Measurements from ENCODE around the gene MRPL41.
"Not testable (repeated sequence)": the region's sequence is repeated elsewhere in the genome, so short reads cannot be mapped to it uniquely, and the experiment has no call there.

MRPL41 gene

DNA sequence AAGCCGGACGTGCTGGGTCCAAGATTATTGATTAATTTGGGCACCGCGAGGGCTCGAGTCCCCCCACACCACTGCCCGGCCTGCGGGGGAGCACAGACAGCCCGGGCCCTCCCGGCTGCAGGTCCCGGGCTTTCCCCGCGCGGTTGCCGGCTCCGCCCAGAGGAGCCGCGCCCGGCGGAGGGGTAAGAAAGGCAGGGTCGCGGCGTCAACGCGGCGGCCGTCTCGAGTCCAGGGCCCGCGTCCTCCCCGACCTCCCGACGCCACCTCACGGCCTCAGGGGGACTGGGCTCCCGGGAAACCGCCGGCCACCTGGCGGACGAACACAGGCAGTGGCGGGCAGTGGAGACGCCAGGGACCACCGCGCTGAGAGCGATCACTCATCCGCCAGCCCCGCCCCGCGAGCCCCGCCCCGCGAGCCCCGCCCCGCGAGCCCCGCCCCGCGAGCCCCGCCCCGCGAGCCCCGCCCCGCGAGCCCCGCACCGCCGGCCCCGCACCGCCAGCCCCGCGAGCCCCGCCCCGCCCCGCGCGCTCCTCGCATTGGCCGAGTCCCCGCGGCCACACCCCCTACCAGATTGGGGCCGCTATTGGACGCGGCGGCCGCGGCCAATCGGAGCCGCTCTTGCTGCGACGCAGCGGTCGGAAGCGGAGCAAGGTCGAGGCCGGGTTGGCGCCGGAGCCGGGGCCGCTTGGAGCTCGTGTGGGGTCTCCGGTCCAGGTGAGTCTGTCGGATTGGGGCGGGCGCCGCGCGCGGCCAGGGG, at the start of gene MRPL41:
Gene MRPL41, plus strand, starts transcription at position 616 of the 758 bp plus-strand sequence. CDS start 203 bp downstream, outside the sequence.
- peak; percentile 71 to 91 for DNase-seq (ENCODE audit: low read depth in 2 of 2)

GRCh38 chr9:137502008-137502911, 49.4 kb upstream of the MRPL41 start:
- no peak for DNase-seq (ENCODE audit: low read depth in 2 of 2)

DNA sequence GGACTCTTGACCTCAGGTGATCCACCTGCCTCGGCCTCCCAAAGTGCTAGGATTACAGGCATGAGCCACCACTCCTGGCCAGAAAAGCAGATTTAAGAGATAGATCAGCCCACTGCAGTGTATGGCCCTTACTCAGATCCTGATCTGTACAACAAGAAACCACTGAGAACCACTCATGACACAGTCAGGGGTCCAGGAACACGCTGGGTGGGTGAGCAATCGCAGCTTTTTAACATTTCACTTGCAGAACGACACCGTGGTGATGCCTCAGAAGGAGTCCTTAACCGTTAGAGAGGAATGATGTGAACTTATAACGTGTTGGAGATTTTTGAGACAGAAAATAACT, 47.3 kb upstream of the MRPL41 start:
- no peak for DNase-seq (ENCODE audit: low read depth in 2 of 2)

DNA sequence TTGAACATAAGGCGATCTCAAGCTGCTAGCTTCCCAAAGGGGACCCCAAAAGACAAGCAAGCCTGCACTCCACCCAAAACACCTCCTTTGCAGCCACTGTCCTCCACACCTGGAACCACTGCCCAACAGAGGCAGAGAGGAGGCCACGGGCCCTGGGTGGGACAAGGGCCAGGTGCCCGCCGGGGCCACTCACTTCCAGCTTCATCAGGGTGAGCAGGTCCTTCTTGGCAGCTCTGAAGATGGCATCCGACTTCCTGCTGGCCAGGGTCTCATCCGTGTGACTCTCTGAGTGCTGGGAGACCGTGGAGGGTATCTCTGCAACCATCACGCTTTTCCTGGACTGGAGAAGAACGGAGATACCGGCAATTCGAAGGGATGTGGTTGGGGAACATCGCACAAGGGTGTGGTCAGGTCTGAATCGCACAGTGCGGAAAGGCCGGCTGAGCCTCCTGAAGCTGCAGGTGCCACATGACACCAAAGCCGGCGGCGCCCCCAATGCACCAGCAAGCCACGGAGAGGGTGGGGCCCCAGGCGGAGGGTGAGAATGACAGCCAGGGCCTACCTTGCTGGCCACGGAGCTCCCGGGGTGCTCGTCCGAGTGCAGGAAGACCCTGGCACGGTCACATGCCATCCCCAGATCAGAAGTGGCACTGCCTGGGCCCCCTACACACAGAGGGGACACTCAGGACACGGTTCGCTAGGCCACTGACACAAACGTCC, 46.1 kb upstream of the MRPL41 start:
- DNase-seq (ENCODE audit: low read depth in 2 of 2): no peak

DNA sequence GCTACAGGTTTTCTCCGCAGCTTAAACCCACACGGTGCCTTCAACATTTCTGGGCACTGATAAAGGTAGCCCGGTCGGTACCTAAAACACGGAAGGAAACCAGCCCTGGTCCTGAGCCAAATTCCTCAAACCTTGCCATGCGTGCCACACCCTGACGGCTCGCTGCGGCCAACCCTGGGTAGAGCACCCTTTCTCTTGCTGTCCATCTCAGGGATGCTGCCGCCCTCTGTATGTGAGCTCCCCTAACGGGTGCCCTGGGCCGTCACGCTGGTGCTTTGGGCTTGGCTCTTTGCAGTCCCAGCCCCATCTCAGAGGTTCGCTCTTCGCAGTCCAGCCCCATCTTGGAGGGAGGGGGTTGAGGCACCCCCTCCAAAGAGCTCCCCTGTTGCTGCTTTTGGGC, 45.4 kb upstream of the MRPL41 start:
- DNase-seq (ENCODE audit: low read depth in 2 of 2): no peak

DNA sequence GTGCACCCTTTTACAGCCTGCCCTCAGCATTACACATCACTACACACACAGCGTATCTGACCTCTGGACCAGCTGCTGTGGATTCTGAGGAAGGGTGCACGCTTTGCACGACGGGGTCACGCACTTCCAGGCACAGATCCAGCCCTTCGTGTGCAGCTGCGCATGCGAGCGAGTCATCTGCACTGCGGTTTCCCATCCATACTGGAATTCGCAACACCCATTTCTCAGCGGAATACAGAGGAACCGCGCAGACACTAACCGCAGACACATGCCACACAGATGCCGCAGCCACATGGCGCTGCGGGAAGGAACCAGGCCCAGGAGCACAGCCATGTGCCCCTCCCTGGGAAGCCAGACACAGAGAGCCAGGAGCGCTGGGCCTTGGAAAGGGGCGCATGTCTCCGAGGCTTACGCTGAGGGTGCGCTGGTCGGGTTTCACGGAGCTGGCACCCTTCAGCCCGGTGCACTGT, 44.9 kb upstream of the MRPL41 start:
- no peak for DNase-seq (ENCODE audit: low read depth in 2 of 2)

- no peak for DNase-seq (ENCODE audit: low read depth in 2 of 2)
Measured at GRCh38 chr9:137509198-137509597, 42.5 kb upstream of the MRPL41 start.

GRCh38 chr9:137511126-137511525, 40.6 kb upstream of the MRPL41 start:
- DNase-seq (ENCODE audit: low read depth in 2 of 2): not testable (repeated sequence)

DNA sequence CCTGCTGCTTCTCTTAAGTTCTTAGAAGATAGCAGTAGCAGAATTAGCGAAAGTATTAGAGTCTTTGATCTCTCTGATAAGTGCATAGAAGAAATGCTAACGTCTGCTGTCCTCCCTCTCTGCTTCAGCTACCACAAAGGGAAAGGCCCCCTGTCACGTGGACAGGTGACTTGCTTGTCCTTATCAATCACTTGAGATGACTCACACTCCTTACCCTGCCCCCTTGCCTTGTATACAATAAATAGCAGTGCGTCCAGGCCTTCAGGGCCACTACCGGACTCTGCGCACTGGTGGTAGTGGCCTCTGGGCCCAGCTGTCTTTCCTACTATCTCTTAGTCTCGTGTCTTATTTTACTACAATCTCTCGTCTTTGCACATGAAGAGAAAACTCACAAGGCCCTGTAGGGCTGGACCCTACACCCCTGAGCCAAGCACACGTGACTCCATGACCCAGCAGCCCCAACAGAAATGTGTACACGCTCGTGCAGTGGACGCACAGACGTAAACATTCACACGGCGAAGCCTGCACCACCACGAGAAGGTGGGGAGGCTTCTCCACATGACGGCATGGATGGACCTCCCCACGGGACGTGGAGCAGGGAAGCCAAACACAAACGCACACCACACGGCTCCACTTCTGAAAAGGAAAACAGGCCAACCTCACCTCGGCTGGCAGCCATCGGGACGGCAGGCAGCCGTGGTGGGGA, 39.8 kb upstream of the MRPL41 start:
- no peak for DNase-seq (ENCODE audit: low read depth in 2 of 2)

DNA sequence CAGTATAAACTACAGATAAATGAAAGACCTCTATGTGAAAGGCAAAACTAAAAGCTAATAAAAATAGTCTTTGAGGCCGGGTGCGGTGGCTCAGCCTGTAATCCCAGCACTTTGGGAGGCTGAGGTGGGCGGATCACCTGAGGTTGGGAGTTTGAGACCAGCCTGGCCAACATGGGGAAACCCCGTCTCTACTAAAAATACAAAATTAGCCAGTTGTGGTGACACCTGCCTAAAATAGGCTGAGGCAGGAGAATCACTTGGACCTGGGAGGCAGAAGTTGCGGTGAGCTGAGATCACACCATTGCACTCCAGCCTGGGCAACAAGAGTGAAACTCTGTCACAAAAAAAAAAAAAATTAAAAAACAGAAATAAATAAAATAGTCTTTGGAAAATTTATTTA, 38.5 kb upstream of the MRPL41 start:
- DNase-seq (ENCODE audit: low read depth in 2 of 2): not testable (repeated sequence)

GRCh38 chr9:137513801-137514570, 37.7 kb upstream of the MRPL41 start:
- not testable (repeated sequence) for DNase-seq (ENCODE audit: low read depth in 2 of 2)

- no peak for DNase-seq (ENCODE audit: low read depth in 2 of 2)
Measured at GRCh38 chr9:137514691-137515337, 36.9 kb upstream of the MRPL41 start.

DNA sequence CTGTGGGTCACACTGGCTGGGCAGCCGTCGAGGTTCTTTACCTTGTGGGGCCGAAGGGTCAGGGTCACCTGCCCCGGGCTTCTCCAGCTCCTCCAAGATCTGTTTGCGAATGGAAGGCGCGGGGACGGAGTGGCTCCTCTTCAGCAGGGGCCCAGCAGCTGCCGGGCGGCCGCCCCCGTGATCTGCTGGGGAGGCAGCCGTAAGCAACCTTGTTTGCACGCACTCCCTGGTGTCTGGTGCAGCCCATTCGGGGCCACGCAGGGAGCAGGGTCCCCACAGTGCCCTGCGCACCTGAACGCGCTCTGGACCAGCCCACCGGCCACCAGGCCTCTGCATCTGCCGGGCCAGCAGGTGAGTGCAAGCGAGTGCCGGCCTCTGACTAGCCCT, 36.3 kb upstream of the MRPL41 start:
- DNase-seq (ENCODE audit: low read depth in 2 of 2): no peak

DNA sequence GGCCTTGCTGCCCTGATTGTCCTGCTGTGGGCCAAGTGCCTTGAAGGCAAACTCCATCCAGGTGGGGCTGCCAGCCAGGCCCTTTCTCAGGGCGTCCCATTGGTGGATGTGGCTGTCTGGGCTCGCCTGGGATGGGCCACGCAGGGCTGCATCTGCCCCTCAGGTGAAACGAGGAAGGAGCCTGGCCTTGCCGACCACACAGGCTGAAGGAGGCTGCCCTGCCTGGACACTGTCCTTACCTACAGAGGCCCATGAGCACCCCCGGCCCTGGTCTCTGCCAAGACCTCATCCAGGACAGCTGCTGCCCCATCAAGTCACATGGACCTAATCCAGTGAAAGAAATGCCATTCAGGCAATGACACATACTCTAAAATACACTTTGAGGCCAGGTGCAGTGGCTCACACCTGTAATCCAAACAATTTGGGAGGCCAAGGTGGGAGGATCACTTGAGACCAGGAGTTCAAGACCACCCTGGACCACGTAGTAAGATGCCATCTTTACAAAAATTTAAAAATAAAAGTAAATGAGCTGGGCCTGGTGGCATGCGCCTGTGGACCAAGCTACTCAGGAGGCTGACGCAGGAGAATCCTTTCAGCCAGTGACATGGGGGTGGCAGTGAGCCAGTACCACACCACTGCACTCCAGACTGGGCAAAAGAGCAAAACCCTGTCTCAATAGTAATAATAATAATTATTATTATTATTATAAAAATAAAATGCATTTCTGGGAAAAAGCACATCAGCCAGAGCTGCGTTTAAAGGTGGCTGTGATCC, 35.3 kb upstream of the MRPL41 start:
- no peak for DNase-seq (ENCODE audit: low read depth in 2 of 2)

- DNase-seq (ENCODE audit: low read depth in 2 of 2): not testable (repeated sequence)
Measured at GRCh38 chr9:137518661-137519459, 32.8 kb upstream of the MRPL41 start.

- no peak for DNase-seq (ENCODE audit: low read depth in 2 of 2)
Measured at GRCh38 chr9:137519553-137519952, 32.1 kb upstream of the MRPL41 start.

DNA sequence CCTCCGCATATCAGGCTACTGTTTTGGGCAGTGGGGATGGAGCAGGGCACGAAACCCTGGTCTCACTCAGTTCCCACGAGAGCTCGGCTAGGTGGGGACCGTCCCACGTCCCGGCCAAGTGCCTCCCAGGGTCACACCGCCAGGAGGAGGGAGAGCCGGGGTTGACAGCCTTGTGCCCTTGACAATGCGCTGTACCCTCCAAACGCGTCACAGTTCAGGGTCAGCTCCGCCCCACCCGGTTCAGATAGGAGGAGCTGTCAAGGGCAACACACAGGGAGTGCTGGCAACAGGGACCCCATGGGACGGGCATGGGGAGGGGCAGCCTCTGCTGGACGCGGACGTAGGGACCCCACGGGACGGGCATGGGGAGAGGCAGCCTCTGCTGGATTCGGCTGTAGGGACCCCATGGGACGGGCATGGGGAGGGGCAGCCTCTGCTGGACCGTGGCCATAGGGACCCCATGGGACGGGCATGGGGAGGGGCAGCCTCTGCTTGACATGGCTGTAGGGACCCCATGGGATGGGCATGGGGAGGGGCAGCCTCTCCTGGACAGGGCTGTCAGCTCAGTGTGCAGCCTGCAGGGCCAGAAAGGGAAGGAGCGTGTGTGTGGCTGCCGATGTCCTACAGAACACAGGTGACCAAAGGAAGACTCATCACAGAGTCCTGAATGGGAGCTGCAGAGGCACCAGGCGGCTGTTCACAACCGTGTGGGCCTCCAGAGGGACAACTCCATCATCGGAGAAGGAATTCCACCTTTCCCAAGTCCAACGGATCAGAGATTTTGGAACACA, 30.9 kb upstream of the MRPL41 start:
- no peak for DNase-seq (ENCODE audit: low read depth in 2 of 2)
